HG03025 (cell line): ENCODE measurements around the gene ADA.

Experiments
- ATAC-seq: cut with Tn5 transposase; IDR thresholded peaks from one replicate; pipeline ENCODE4 v1.9.1; 2021; ENCODE audit warnings: mild to moderate bottlenecking, moderate library complexity; ENCODE audit not compliant: unreplicated experiment, low FRiP score

Gene ADA

DNA sequence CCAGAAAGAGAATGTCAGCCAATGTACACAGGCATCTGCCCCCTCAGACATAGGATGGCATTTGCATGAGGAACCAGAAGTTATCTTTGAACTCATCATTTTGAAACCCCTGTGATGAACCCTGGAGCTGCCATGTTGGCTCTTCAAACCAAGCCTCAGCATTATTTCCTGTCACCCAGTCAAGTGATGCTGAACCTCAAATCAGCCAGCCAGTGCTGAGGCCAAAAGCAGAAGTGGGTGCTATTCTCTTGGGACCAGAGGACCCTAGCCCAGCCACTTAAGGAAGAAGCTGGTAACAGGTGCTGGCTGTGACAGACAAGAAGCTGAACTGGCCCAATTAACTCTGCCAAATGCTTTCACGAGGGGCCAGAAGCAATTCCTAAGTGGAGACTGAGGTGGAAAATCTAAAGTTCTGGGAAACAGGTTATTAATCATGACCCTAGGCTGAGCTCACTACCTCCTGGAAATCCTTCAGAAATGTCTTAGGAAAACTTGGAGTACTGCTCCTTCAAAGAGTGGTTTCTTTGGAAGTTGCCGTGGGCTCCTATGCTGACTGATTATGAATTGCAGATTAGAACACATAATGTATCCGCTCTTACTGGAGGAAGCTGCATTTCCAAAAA lies 65.1 kb downstream of the ADA start:
- peak; percentile 58 for ATAC-seq

DNA sequence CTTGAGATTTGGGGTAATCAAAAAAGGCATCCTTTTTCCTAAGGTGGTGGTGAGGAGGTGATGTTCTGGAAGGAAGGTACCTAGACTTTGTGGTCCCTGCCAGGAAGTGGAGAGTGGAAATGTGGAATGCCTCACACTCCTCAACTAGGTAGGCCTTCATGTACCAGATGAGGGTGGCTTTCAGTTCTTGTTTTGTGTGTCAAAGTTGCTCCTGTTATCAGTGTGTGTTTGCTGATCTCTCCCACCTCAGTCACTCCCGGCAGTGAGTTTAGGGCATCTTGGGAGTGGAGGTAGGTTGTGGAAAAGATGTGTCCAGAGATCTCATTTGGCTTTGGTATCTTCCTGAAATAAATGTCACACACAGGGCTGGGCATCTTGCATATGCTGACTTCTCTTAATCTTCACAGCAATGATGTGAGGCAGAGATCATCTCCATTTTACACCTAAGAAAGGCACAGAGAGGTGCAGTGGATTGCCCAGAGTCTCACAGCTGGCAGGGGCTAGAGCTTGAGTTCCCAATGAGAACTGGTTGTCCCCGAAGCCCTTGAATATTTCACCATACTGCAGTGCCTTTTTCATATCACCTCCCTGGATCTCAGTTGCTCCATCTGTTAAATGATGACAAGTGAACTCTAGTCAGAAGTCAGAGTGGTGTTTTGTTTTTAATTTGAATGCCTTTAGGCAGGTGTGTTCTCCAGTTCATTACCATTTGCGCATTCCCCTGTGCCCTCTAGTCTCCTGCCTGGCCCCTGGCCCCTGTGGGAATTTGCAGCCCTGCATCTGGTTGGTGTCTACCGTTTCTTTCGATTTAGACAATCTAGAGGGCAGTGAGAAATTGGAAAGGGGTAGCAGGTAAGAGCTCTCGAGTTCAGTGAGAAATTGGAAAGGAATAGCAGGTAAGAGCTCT lies 66.2 kb downstream of the ADA start:
- no peak for ATAC-seq

DNA sequence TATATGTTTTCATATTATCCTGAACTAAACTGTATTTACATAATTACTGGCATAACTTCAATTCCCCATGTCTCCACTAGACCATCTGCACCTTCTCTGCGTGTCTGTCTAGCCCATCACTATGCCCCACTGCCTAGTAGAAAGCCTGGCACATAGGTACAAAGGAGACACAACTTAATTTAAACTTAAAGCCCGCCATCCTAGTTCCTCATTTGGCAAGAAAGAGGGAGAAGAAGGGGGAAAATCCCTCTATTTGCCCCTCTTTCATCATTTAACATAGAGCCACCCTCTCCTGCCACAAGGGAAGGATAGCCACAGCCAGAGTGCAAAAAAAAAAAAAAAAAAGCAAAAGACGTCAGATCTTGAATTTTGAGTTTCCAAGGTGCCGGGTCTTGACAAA lies 67.3 kb downstream of the ADA start:
- ATAC-seq, result no peak

DNA sequence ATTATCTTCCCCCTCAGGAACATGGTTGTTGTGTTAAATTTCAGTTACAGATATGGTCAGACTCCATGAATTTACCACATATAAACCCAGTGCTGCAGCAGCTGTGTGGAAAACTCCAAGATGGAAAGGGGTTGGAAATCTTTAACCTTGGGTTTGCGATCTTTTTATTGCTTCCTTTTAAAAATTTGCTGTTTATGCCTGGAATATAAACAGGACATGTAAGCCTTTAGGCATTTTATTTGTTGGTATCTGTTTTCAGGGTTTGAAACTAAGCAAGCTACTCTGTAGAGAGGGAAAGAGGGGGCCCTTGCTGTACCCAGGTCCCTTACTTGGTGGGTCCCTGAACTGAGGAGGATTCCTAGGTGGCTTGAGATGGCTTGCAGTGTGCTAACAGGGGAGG lies 68.3 kb downstream of the ADA start:
- ATAC-seq, result no peak

DNA sequence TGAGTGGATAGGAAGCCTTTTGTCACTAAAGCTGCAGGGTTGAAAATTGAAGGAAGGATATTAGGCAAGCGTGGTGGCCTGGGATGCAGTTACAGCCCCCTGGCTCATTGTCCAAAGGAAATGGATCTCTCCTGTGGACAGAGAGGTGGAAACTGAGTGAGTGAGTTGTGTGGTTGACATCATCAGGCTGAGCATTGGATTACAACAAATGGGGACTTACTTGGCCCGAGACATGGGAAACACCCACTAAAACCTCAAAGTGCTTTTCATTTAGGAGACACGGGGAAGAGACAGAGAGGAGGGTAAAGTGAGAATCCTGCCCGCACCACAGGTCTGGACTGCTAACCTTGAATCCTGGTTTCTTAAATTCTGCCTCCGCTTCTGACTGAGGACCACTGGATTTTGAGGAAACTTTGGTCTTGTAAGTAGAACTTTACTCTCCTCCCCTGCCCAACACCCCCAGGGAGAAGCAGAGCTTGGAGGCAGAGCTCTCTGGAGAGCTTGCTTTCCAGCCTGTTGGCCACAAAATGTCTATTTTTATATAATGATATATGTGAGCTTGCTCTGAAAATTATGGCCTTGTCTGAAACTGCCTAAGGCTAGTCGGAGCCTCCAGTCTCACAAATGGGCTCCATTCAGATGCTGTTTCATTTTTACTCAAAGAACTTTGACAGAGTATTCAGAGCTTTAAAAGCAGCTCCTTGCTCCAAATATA lies 69.0 kb downstream of the ADA start, which contains the start of gene PKIG:
Gene PKIG (plus strand): TSS at position 269 of the 715 bp plus-strand sequence. CDS start 31,978 bp downstream, outside the sequence.
- ATAC-seq, result no peak

DNA sequence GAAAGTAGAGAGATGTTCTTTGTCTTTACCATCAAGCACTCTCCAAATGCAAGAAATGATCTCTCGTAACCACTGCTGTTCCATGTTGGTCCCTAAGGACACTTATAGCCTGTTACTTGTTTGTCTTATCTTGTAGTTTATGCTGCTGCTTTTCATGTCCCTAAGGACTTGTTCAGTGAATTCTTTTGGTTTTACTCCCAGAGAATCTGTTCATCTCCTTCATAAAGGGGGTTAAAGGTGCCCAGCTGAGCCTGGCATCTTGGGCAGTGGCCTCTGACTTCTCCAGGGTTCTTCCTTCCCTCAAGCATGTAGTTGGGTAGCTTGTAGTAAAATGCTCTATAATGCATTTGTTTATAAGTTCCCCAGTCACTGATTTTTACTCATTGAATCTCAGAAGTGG lies 70.0 kb downstream of the ADA start:
- ATAC-seq, result no peak

DNA sequence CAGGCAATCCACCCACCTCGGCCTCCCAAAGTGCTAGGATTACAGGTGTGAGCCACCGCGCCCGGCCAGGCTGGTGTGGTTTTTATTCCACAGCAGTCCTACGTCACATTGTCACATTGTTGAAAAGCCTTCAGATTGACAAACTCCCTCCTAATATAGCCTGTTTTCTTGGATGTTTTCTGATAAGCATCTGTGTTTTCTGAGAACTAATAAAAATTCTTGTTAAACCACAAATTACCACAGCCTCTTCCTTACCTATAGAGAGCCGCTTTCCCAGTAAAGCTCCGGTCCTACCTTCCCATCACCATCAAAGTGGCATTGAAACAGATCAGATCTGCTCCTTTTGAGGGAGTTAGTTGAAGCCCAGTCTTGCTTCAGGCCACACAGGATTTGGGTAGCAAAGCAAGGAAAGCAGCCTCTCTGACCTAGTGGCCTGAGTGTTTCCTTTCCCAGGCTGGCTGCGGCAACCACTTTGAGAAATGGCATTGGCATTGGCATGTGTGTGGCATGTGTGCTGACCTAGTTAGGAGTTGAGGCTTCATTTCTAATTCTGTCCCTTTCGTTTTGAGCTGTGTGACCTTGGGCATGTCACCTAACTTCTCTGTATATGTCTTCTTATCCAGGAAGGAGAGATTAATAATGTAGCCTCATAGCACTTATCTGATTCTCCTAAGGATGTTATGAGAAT lies 70.8 kb downstream of the ADA start:
- no peak for ATAC-seq

DNA sequence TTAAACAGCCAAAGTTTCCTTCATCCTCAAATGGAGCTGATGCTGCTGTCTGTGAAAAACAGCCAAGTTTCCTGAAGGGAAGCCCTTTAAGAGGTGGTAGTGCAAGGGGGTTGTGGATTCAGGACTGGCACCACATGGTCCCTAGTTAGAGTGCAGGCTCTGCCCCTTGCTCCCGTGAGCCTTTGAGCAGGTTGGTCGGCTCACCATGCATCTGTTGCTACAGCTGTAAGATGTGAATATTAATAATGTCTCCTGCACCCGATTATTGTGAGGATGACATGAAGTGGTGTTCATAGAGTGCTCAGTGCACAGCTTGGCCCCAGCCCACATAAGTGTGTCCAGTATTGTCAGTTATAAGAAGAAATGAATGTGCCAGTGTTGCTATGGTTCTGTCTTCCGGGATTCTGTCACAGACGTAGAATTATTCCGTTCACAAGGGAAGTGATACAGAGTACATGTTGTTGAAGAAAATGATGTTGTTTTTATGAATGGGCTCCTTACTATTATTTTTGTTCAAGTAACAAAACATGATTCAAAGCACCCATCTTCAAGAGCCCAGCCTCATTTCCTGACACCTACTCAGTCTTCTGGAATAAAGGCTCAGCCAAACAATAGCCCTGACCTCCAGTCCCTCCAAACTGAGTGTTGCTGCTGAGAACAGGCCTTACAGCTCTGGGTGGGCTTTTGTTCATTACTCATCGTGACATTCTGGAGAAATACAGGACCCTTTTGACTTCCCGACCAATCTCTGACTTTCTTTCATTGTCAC lies 72.0 kb downstream of the ADA start:
- ATAC-seq, result no peak

DNA sequence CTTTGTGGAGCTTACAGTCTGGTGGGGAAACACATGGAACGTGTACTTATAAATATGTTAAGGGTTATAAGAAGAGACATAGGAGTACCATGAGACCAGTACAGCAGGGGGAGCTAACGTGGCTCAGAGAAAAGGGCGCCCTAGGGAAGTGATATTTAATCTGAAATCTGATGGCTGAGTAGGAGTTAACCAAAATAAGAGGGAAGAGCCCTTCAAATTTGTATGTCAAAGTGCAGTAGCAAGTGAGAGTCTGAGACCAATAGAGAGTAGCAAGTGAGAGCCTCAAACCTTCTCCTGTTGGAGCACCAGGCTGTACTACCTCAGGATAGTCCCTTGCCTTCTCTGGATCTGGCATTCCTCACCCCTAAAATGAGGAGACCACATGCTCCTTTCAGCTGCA lies 75.2 kb downstream of the ADA start:
- no peak for ATAC-seq

DNA sequence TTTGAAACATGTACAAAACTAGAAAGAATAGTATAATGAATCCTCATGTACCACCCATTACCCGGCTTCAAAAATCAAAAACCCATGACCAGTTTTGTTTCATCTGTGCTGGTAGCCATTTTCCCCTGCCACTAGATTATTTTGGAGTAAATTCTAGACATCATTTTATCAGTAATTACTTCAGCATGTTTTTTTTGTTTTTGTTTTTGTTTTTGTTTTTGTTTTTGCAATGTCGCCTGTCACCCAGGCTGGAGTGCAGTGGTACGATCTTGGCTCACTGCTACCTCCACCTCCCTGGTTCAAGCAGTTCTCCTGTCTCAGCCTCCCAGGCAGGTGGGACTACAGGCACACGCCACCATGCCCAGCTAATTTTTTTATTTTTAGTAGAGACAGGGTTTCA lies 77.1 kb downstream of the ADA start:
- ATAC-seq, result no peak

DNA sequence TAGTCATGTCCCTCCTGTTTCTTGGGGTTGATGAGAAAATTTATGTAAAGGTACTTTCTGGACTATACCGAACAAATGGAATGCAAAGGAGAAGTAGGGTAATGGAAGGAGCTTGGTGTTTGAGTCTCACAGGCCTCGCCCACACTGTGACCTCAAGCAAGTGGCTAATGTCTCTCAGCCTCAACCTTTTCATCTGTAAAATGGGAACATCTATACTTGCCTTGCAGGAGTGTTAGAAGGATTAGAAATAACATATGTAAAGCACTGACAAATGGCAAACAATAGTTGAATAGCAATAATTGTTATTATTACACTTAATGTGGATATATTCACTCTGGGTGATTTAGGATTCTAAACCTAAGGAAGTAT lies 78.0 kb downstream of the ADA start:
- ATAC-seq, result no peak

DNA sequence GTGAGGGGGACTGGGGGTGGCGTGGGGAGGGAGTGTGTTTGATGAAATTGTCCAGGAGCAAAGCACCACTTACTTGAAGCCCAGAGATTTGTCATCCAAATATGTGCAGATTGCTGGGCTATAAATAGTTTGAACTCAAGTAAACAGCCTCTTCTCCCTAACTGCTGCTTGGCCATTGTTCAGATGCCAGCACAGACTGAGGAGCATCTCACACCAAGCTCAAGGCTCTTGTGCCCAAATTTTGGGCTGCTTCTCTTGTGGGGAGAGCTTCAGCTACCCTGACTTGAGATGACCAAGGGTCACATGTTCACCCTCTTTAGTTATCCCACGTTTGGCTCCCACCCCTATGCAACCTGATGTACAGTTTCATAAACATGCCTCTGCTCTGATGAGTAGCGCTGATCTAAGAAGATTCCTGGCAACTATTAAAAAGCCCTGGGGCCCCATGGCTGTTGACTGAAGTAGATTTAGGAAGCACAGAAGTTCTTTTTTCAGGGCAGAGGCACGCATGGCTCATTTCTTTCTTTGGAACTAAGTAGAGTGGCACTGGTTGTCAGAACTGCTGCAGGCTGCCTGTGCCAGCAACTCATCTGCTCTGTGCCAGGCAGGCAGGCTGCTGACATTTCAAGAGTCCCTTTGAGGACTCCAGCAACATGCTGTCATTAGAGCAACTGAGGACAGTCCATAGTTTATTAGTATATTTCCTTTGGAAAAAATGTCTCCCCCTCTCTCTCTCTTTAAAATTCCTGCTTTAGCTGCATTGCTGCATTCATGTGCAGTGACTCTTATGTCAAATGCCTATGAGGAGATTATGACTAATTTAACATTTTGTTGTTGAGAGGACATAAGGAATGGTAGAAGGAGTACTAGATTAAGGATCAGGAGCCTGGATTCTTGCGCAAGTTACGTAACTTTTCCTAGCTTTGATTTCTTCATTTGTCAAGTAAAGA lies 78.7 kb downstream of the ADA start:
- no peak for ATAC-seq

DNA sequence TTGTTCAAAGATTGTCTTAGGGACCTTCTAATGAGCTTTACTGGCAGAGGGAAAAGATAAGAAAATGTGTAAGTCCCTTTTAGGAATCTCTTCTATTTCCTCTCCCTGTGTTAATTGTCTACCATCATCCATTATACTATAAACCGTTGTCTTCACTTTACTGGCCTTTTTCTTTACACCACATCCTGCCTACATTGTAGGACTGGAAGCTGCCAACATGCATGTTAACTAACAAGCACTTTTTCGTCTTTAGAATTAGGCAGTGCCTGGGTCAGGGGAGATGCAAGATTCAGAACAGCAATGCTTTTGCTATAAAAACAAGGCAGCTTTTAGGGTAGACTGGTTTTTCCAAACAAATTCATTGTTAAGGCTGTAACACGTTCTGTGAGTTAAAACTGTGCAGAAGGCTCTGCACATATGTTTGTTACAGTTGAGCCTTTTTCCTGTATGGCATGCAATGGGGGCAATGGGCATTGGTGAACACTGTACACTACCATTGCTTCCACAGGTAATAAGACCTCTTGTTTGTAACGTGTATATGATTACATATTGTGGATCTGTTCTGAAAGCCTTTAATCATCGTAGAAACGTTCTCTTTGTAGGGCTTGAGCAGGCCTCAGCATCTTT lies 80.0 kb downstream of the ADA start:
- ATAC-seq, result no peak

DNA sequence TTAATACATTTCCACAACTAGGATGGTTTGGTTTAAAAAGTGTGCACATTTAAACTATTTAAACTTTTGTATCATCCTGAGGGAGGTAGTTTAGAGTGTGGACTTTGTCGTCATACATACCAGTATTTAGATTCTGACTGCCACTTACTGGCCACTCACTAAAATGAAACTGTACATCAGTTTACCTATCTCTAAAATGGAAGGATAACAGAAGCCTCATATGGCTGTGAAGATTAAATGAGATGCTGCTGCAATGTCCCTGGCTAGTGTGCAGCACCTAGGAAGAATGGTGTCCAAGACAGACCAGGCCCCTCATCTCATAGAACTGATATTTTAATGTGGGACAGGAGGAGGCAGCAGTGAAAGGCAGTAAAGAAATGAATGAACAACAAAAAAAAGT lies 81.1 kb downstream of the ADA start:
- ATAC-seq, result no peak
